Memory B cell (primary cell): ENCODE results near the gene NSF.
A peak's percentile ranks its signal among the peaks of the same experiment; 100 is the strongest.
"Not testable (repeated sequence)": the region's sequence is repeated elsewhere in the genome, so short reads cannot be mapped to it uniquely, and the experiment has no call there.

Source experiments
- ATAC-seq: fragments of 150-1000 bp; cut with Tn5 transposase; 2 replicates; pipeline ENCODE4 v1.10.0; 2021; ENCODE audit warnings: low read depth, mild to moderate bottlenecking, moderate library complexity
- DNase-seq, 2 donors: peaks; one replicate each; pipeline ENCODE4 v3.0.0; 2022; ENCODE audit warnings: low spot score in 2 of 2
- H3K27ac Mint-ChIP-seq: one replicate; pipeline ENCODE4 v1.8.0; 2022; ENCODE audit warnings: mild to moderate bottlenecking, moderate library complexity, mixed read lengths
- H3K27me3 Mint-ChIP-seq: one replicate; pipeline ENCODE4 v1.8.0; 2022; ENCODE audit warnings: mixed read lengths
- H3K36me3 Mint-ChIP-seq: one replicate; pipeline ENCODE4 v1.8.0; 2022; ENCODE audit warnings: mild to moderate bottlenecking, mixed read lengths
- H3K4me1 Mint-ChIP-seq: one replicate; pipeline ENCODE4 v1.8.0; 2022; ENCODE audit warnings: mixed read lengths
- H3K4me3 Mint-ChIP-seq: one replicate; pipeline ENCODE4 v1.8.0; 2022; ENCODE audit warnings: mild to moderate bottlenecking, moderate library complexity, mixed read lengths
- H3K9me3 Mint-ChIP-seq: one replicate; pipeline ENCODE4 v1.8.0; 2022; ENCODE audit warnings: mixed read lengths

NSF gene

DNA sequence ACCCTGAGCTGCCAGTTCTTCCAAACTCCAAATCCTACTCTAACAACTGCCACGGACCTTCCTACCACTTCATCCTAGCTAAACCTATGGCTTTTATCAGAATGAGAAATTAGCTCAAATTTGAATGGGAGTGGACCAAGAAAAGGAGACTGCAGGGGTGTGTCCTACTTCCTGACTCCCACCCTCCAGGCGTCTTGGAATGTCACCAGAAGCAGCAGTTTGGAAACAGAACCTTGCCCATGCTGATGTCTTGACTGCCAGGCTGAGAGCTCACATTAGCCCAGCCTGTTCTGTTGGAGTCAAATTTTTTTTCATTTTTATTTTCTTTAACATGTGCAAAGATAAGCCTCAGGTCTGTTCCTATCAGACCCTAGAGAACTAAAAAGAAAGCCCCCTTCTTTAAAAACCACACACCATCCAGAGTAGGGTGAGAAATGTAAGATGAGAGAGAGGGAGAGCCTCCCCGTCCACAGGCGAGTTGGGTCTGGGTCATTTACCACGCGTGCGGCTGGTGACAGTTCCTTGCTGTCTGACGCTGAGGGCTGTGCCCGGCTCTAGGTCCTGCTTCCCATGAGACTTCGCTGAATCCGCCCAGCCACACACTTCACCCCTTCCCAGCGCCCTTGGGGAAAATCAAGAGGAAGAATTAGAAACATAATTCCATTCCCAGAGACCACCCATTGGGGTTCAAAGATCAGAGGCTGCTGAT is 173.7 kb downstream of the NSF start:
- no peak for DNase-seq
- no peak overlapping the region for H3K4me3 Mint-ChIP-seq
- peaks cover 4% of the 10 kb centered on the region for H3K36me3 Mint-ChIP-seq
- H3K27me3 Mint-ChIP-seq, result no peaks in the 10 kb centered on the region
- no peaks in the 10 kb centered on the region for H3K4me1 Mint-ChIP-seq
- no peak overlapping the region for H3K27ac Mint-ChIP-seq
- H3K9me3 Mint-ChIP-seq, result no peaks in the 10 kb centered on the region
- no peak for ATAC-seq

DNA sequence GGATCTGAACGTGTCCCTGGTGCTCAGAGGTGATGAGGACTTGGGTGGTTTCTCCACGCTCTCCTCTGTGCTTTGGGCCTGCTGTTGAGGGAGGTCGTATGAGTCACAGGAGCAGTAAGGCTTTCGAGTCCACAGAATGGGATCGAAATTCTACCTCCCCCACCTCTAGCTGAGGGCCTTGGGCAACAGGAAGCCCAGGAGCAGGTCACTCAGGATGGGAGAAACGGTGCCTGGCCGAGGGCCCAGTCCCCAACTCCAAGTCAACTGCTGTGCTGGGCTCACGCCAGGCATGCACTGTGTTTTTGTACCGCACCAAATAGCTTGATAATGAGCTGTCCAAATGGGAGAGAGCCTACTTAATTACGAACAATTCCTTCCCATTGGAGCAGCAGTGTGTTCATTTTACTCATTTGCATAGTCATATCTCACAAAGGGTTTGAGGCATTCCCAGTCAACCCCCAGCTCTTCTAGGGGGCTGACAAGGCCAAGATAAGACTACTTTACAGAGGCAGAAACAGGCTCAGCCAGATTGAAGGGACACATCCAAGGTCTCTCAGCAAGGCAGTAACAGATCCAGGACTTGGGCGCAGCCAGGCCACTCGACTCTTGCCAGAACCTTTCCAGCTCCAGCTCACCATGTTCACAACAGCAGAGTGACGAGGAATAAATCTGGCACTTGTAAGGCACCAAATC is 174.4 kb downstream of the NSF start:
- H3K27ac Mint-ChIP-seq, result no peak overlapping the region
- ATAC-seq, result no peak
- H3K4me3 Mint-ChIP-seq, result no peak overlapping the region
- H3K9me3 Mint-ChIP-seq, result no peaks in the 10 kb centered on the region
- H3K36me3 Mint-ChIP-seq, result no peaks in the 10 kb centered on the region
- peaks cover 2% of the 10 kb centered on the region for H3K4me1 Mint-ChIP-seq
- no peak for DNase-seq
- no peaks in the 10 kb centered on the region for H3K27me3 Mint-ChIP-seq

DNA sequence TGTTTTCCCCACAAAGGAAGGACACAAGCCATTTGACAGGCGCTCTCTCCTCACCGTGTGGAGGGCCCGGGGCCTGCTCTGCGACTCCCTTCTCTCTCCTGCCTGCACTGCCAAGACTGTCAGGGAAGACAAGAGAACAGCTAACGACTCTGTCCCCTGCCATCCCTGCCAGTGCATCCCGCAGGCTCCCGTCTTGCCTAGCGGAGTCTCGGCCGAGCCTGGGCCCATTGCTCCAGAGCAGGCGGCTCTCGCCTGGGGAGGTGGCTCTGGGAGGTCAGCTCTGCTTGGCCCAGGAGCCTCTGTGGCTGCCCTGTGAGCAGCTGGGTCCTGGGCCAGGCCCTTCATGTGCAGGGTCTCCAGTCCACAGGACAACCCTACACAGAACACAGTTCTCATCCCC is 175.0 kb downstream of the NSF start:
- no peak overlapping the region for H3K27ac Mint-ChIP-seq
- no peaks in the 10 kb centered on the region for H3K36me3 Mint-ChIP-seq
- no peaks in the 10 kb centered on the region for H3K27me3 Mint-ChIP-seq
- no peaks in the 10 kb centered on the region for H3K9me3 Mint-ChIP-seq
- peaks cover 5% of the 10 kb centered on the region for H3K4me1 Mint-ChIP-seq
- ATAC-seq (no peak), DNase-seq (no peak)
- H3K4me3 Mint-ChIP-seq, result no peak overlapping the region

DNA sequence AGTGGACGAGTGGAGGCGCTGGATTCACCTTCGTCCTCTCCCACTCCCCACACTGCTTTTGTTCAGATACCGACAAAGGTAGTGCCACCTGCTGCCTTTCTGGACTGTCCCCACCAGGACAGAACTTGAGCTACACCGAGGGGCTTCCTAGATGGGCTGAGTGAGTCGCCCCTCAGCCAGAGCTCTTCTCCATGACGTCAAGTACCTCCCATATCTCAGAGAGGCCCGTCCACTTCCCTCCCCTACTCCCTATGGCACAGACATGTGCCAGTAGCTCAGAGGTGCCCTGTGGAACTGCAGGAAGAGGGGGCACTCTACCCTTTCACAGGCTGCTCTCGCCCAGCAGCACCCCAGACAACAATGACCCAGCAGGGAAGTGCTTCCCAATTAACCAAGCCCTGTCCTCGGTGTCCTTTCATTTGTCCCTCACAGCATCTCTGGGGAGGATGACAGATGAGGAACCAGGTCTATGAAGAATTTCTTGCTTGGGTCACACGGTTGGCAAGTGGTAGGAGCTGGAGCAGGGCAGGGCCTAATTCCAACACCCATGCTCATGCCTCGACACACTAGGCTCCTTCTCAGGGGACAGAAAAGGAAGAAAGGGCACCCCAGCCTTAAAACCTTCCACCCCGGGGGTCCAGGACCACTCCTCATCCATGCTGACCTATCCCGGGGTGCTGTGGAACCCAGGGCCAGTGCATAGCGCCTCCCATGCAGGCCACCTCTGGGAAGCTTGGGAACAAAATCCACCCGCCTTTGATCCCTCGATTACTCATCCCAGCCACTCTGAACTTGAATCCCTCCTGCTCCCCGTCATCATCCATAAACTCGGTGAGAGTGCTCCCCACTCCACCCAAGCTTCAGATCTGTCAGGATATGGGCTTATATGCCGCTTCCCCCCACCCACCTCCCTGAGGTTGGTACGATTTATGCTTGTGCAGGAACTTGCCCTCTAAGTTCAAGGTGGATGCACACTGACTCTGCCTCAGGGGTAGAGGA is 176.3 kb downstream of the NSF start:
- DNase-seq (no peak), ATAC-seq (no peak)
- Mint-ChIP-seq H3K36me3 (no peaks in the 10 kb centered on the region), H3K9me3 (no peaks in the 10 kb centered on the region), H3K27ac (no peak overlapping the region), H3K4me3 (no peak overlapping the region), H3K27me3 (no peaks in the 10 kb centered on the region), H3K4me1 (peaks cover 8% of the 10 kb centered on the region)

DNA sequence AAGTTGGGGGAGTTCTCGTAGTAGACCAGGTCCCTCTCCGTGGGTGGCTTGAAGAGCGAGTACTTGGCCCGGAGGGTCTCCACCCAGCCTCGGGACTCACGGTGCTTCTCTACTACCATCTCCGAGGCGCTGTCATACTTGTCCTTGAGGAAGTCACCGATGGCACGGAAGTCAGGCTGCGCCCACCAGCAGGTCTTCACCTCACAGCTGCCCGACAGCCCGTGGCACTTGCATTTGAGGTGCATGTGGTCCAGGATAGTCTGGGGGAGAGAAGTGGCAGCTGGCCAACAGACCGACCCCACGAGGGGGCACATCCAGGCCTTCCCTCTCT is 178.0 kb downstream of the NSF start:
- H3K27ac Mint-ChIP-seq, result no peak overlapping the region
- ATAC-seq (no peak), DNase-seq (no peak)
- H3K9me3 Mint-ChIP-seq, result no peaks in the 10 kb centered on the region
- no peaks in the 10 kb centered on the region for H3K36me3 Mint-ChIP-seq
- H3K4me1 Mint-ChIP-seq, result peaks cover 11% of the 10 kb centered on the region
- H3K27me3 Mint-ChIP-seq, result no peaks in the 10 kb centered on the region
- H3K4me3 Mint-ChIP-seq, result no peak overlapping the region

DNA sequence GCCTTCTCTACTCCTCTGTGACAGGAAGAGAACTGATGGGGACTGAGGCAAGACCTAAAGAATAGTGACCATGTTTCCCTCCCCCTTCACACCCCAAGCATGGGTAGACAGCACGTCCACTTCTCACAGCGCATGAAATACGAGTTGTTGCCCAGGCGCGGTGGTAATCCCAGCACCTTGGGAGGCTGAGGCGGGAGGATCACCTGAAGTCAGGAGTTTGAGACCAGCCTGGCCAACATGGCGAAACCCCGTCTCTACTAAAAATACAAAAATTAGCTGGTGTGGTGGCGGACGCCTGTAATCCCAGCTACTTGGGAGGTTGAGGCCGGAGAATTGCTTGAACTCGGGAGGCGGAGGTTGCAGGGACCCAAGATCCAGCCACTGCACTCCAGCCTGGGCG is 178.4 kb downstream of the NSF start:
- not testable (repeated sequence) for H3K27ac Mint-ChIP-seq, H3K9me3 Mint-ChIP-seq, H3K4me3 Mint-ChIP-seq, H3K27me3 Mint-ChIP-seq, H3K36me3 Mint-ChIP-seq, DNase-seq, ATAC-seq
- H3K4me1 Mint-ChIP-seq, result peaks cover 11% of the 10 kb centered on the region

DNA sequence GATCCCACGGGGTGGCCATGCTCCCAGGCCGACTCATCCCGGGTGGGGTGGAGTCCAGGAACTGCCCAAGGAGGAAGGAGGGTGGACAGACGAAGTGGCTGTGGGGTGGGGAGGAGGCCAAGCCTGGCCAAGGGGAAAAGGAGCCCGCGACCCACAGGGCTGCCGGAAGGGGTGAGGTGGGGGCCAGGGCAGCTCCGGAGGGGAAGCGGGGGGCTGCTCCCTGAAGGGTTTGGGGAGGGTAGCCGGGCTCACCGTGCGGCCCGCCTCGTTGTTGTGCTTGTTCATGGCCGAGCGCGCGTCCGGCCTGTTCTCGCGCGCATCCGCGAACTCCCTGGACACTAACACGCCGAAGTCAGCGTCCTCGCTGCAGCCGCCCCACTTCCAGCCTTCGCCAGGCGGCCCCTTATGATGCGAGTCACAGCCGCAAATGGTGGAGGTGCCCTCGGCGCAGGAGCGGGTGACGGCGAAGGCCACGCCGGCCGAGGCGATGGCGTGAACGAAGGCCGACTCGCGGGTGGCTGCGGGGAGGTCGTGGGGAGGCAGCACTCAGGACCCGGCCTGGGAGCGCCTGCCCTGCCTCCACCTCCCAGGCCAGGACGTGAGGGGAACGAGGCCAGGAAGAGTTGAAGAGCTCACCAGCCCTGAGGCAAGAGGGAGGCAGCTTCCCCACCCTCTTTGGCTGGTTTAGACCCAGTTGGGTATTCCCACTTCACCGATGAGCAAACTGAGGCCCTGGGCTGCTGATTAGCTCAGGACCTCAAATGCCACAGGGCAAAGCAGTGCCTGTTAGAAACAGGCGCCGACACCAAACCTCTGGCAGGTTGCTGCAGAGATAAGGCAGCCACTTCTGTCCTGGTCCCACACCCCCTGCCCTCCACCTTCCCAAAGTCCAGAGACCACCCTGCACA is 179.3 kb downstream of the NSF start:
- Mint-ChIP-seq H3K27ac (no peak overlapping the region), H3K4me3 (peak overlapping the region; percentile 73), H3K9me3 (no peaks in the 10 kb centered on the region), H3K4me1 (peaks cover 14% of the 10 kb centered on the region), H3K36me3 (no peaks in the 10 kb centered on the region), H3K27me3 (no peaks in the 10 kb centered on the region)
- ATAC-seq, result no peak
- DNase-seq, result no peak

DNA sequence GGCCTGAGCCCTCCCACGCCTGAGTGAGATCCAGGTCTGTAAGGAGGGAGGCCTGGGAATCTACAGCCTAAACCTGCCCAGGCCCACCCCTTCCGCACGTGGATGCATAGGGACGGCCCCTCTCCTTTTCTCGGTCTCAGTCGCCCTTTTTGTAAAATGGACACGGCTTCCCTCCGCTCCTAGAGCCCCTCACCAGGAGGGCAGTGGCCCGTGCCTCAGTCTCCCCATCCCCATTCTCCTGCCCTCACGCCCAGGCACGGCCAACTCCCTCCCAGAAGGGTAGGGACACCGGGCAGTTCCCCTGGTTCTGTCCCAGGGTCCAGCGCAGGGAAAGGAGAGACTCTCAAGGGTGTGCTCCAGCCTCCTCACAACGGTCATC is 180.0 kb downstream of the NSF start:
- Mint-ChIP-seq H3K4me3 (peak overlapping the region; percentile 70), H3K27me3 (no peaks in the 10 kb centered on the region), H3K9me3 (no peaks in the 10 kb centered on the region), H3K4me1 (peaks cover 14% of the 10 kb centered on the region), H3K27ac (no peak overlapping the region), H3K36me3 (no peaks in the 10 kb centered on the region)
- no peak for DNase-seq
- no peak for ATAC-seq

DNA sequence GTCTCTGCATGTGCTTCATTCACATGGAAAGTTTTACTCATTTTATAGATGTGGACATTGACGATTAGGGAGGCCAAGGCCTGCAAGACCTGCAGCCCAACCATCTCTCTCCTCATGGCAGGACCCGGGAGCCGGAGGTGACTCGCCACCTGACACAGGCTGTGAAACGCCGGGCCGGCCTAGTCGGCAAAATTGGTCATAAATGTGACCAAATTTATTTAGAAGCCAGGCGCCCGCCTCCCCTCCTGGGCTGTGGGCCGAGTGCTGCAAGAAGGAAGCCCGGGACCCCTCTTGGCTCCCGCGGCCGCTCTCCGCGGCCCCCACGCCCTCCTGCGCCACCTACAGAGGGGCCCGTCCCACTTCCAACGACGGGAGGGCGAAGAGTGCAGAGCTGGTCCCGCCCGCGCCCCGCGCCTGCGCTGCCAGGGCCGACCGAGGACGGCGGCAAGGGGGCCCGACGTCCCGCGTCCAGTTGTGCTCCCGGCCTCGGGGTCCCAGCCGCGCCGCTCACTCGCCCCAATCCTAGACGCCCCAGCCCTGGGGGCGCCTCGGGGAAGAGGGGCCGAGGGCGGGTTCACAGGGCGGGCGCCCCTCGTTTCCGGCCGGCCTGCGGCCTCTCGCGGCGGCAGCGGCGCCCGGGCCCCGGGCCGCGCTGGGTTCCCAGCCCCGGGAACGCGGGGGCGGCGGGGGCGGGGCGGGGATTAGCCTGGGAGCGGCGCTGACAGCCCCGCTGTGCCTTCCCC is 180.5 kb downstream of the NSF start:
- Mint-ChIP-seq H3K4me3 (peak overlapping the region; percentile 70), H3K36me3 (no peaks in the 10 kb centered on the region), H3K27ac (no peak overlapping the region), H3K27me3 (no peaks in the 10 kb centered on the region), H3K4me1 (peaks cover 14% of the 10 kb centered on the region), H3K9me3 (no peaks in the 10 kb centered on the region)
- DNase-seq (peak; percentile 33 to 54), ATAC-seq (peak; percentile 59)

DNA sequence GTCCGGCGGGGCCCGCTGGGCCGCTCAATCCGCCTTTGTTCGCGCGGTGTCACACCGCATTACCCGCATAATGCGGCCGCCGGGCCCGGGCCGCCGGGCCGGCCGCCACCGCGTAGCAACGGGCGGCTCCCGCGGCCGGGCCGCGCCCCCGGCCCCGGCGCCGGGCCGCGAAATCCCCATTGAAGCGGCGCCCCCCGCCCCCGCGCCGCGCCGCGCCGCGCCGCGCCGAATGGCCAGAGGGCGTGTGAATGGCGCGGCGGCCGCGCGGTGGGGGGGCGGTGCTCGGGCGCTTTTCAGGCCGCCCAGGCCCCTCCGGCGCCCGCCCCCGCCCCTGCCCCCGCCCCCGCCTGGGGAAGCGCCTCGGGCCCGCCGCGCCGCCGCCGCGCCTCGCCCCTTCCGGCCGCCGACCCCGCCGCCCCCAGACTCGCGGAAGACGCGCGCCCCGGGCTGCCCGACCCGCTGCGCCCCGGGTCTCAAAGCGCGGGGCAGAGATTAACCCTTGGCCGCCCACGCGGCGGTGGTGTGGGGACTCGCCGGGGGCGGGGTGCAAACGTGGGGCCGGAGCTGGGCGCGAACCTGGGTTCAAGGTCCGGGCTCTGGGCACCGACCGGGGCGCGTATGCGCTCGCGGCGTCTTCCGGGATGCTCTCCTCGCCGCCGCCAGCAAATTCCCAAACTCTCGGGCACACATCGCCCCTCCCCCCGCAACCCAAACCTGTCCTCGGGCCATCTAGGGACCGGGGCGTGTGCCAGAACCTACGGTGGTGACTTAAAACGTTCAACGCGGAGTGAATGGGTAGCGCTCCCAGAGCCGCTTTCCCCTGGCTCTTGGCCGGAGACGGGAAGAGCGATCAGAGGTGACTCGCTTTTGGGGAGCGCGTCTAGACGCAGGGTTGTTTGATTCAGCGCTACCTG is 181.3 kb downstream of the NSF start:
- peak; percentile 54 for ATAC-seq
- H3K4me3 Mint-ChIP-seq, result peak overlapping the region; percentile 79
- no peak overlapping the region for H3K27ac Mint-ChIP-seq
- H3K9me3 Mint-ChIP-seq, result no peaks in the 10 kb centered on the region
- no peaks in the 10 kb centered on the region for H3K36me3 Mint-ChIP-seq
- peaks cover under 1% of the 10 kb centered on the region for H3K27me3 Mint-ChIP-seq
- peaks cover 15% of the 10 kb centered on the region for H3K4me1 Mint-ChIP-seq
- DNase-seq, result no peak

DNA sequence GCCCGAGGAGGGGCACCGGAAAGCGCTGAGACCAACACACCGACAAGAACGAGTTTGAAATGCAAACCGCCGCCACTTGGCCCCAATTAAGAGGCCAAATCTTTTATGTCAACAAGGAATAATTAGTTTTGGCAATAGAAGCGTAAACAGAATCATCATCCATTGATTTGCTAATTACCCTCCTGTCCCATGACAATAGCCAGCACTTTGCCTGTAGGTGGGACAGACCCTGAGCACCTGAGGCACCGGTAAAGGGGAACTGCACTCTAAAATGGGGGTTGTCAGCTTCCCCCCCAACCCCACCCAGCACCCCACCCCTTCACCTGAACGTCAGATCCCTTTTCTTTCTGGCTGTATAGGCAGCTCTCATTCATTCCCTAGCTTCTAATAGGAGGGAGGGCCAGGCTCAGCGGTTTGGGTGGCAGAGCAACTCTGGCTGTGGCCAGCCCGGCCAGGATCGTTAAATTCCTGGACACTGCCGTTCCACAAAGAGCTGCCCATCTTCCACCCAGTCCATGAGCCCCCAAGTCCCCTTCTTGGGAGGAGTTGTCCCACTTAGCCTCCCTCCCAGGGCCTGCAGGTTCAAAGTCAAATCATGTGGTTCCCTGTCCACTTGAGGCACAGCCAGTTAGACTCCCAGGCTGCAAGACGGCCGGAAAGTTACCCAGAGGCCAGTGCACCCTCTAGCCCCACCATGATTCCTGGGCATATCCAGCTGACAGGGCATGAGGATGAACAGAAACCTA is 182.2 kb downstream of the NSF start:
- H3K9me3 Mint-ChIP-seq, result no peaks in the 10 kb centered on the region
- H3K4me1 Mint-ChIP-seq, result peaks cover 18% of the 10 kb centered on the region
- peak overlapping the region; percentile 79 for H3K4me3 Mint-ChIP-seq
- ATAC-seq, result no peak
- H3K36me3 Mint-ChIP-seq, result no peaks in the 10 kb centered on the region
- H3K27me3 Mint-ChIP-seq, result peaks cover 3% of the 10 kb centered on the region
- H3K27ac Mint-ChIP-seq, result no peak overlapping the region
- DNase-seq, result no peak

DNA sequence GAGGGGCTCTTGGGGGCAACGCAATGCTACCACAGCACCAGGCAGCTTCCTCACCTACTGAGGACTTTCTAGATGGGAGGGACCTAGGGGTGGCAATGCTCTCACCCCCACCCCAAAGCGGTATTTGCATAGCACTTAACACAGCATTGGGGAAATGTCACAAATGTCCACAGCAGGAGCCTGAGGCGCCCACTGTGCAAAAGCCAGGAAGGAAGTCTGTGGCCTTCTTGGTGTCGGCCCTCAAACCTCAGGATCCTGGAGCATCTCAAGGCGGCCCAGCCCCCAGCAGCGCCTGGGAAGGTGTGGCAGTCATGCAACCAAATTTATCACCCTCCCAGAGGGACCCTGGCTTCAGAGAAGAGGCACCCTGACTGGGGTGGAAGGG is 182.7 kb downstream of the NSF start:
- H3K27me3 Mint-ChIP-seq, result peaks cover 3% of the 10 kb centered on the region
- no peak for DNase-seq
- peaks cover 18% of the 10 kb centered on the region for H3K4me1 Mint-ChIP-seq
- H3K9me3 Mint-ChIP-seq, result no peaks in the 10 kb centered on the region
- H3K27ac Mint-ChIP-seq, result no peak overlapping the region
- no peaks in the 10 kb centered on the region for H3K36me3 Mint-ChIP-seq
- peak; percentile 37 for ATAC-seq
- peak overlapping the region; percentile 64 for H3K4me3 Mint-ChIP-seq
